A549 (cell line): Measurements from ENCODE around the gene RFT1. TPM values are rescaled to one million over a fixed set of nuclear protein-coding genes. Genes with fewer than 3 reads are reported as not detected.

ENCODE experiments used
- ATAC-seq, 2 experiments: fragments of 200-7000 bp in 1 of 2; fragments of >200 bp in 1 of 2; cut with Nextera tagmentation in 1 of 2; cut with Tn5 transposase in 1 of 2; 3 replicates each; pipeline versions ENCODE4 v1.8.0 to v1.9.1; 2018 to 2020; ENCODE audit warnings: mild to moderate bottlenecking in 1 of 2, moderate library complexity in 1 of 2
- CTCF ChIA-PET: fragments of 300-600 bp; sonication (Branson Sonifier 250); formaldehyde crosslinking; extraction: SDS; loops from one replicate; lab custom pipeline; 2021; ENCODE audit warnings: antibody characterized with exemption, inconsistent platforms; lab: Yijun Ruan, JAX
- POLR2A ChIA-PET: fragments of 350-600 bp; formaldehyde crosslinking; extraction: SDS; loops from one replicate; lab custom pipeline; 2021; ENCODE audit warnings: antibody characterized with exemption, inconsistent platforms; lab: Yijun Ruan, JAX
- DNase-seq, 2 experiments: peaks; one replicate each; pipeline versions ENCODE4 v3.0.0 to v3.0.0-alpha.2; 2011 to 2016; ENCODE audit warnings: low read depth in 1 of 2, low spot score in 1 of 2
- FAIRE-seq: peaks from 2 replicates; lab custom pipeline; 2011; peaks lifted over from hg19 to GRCh38; lab: Jason Lieb, UNC
- H3K27ac ChIP-seq, 2 experiments: fragments of >200 bp; sonication (Bioruptor Twin); formaldehyde crosslinking; 3 replicates each; pipeline ENCODE4 v1.5.1; 2016 to 2017
- H3K4me1 ChIP-seq: fragments of >200 bp; sonication (Bioruptor Twin); formaldehyde crosslinking; 3 replicates; pipeline ENCODE4 v1.6.1; 2016
- H3K4me2 ChIP-seq: fragments of >200 bp; sonication (Bioruptor Twin); formaldehyde crosslinking; 3 replicates; pipeline ENCODE4 v1.6.1; 2016
- H3K4me3 ChIP-seq: fragments of >200 bp; sonication (Bioruptor Twin); formaldehyde crosslinking; 3 replicates; pipeline ENCODE4 v1.5.1; 2016
- H3K9me3 ChIP-seq: fragments of >200 bp; sonication (Bioruptor Twin); formaldehyde crosslinking; 3 replicates; pipeline ENCODE4 v1.6.1; 2016
- BCL3 ChIP-seq: fragments of >200 bp; sonication (Bioruptor Twin); formaldehyde crosslinking; IDR thresholded peaks from 3 replicates; pipeline ENCODE4 v1.6.1; 2016
- CBX8 ChIP-seq: fragments of 200-600 bp; sonication (generic); IDR thresholded peaks from 2 replicates; pipeline ENCODE4 v1.6.1; 2016
- CEBPB ChIP-seq, 2 experiments: fragments of >200 bp in 1 of 2; sonication (Bioruptor Twin) in 1 of 2; formaldehyde crosslinking in 1 of 2; IDR thresholded peaks; 2 replicates each; pipeline ENCODE4 v1.6.1; 2012 to 2016
- CHD2 ChIP-seq: fragments of 150-350 bp; IDR thresholded peaks from 2 replicates; pipeline ENCODE4 v1.6.1; 2014; ENCODE audit warnings: low read length; ENCODE audit not compliant: partially characterized antibody
- E2F6 ChIP-seq: IDR thresholded peaks from 2 replicates; pipeline ENCODE4 v1.6.1; 2012; ENCODE audit warnings: low read depth, borderline replicate concordance
- EHF ChIP-seq: fragments of 250-450 bp; sonication (Bioruptor Pico); IDR thresholded peaks from 2 replicates; pipeline ENCODE4 v1.5.0; 2020; ENCODE audit warnings: mild to moderate bottlenecking
- ESRRA ChIP-seq: fragments of 150-350 bp; IDR thresholded peaks from 2 replicates; pipeline ENCODE4 v1.6.1; 2014; ENCODE audit warnings: mild to moderate bottlenecking, low read length, borderline replicate concordance
- FOSB ChIP-seq: fragments of 250-450 bp; sonication (Bioruptor Pico); IDR thresholded peaks from 2 replicates; pipeline ENCODE4 v1.5.0; 2020; ENCODE audit warnings: mild to moderate bottlenecking, moderate library complexity
- FOSL2 ChIP-seq, 2 experiments: fragments of 450-650 bp in 1 of 2; fragments of >200 bp in 1 of 2; sonication (Bioruptor Twin) in 1 of 2; formaldehyde crosslinking; IDR thresholded peaks; 2 replicates each; pipeline versions ENCODE4 v1.5.0 to v1.6.1; 2016 to 2020; ENCODE audit warnings: mild to moderate bottlenecking in 1 of 2, moderate library complexity in 1 of 2
- FOXS1 ChIP-seq: fragments of 250-450 bp; sonication (Bioruptor Pico); IDR thresholded peaks from 2 replicates; pipeline ENCODE4 v1.5.0; 2020; ENCODE audit warnings: mild to moderate bottlenecking, moderate library complexity
- HES2 ChIP-seq: fragments of >200 bp; sonication (Bioruptor Twin); formaldehyde crosslinking; IDR thresholded peaks from 2 replicates; pipeline ENCODE4 v1.6.1; 2016
- HMGXB4 ChIP-seq: fragments of 250-450 bp; sonication (Bioruptor Pico); IDR thresholded peaks from 2 replicates; pipeline ENCODE4 v1.5.0; 2021; ENCODE audit warnings: mild to moderate bottlenecking, moderate library complexity, borderline replicate concordance
- HOXB13 ChIP-seq: fragments of 250-450 bp; sonication (Bioruptor Pico); IDR thresholded peaks from 2 replicates; pipeline ENCODE4 v1.5.0; 2020; ENCODE audit warnings: low read depth, mild to moderate bottlenecking, moderate library complexity
- HOXB5 ChIP-seq: fragments of 250-450 bp; sonication (Bioruptor Pico); IDR thresholded peaks from 2 replicates; pipeline ENCODE4 v1.5.0; 2020; ENCODE audit warnings: mild to moderate bottlenecking, moderate library complexity
- JUNB ChIP-seq: fragments of >200 bp; sonication (Bioruptor Twin); formaldehyde crosslinking; IDR thresholded peaks from 2 replicates; pipeline ENCODE4 v1.6.1; 2016
- KDM1A ChIP-seq: fragments of 200-600 bp; sonication (generic); IDR thresholded peaks from 2 replicates; pipeline ENCODE4 v1.6.1; 2016; ENCODE audit warnings: low read depth, mild to moderate bottlenecking
- NPAS2 ChIP-seq: fragments of 250-450 bp; sonication (Bioruptor Pico); IDR thresholded peaks from 2 replicates; pipeline ENCODE4 v1.8.0; 2022; ENCODE audit warnings: mild to moderate bottlenecking, moderate library complexity, borderline replicate concordance
- PHF8 ChIP-seq: fragments of 200-600 bp; sonication (generic); IDR thresholded peaks from 2 replicates; pipeline ENCODE4 v1.6.1; 2016; ENCODE audit warnings: low read depth, mild to moderate bottlenecking, antibody characterized with exemption, moderate library complexity, borderline replicate concordance
- RCOR1 ChIP-seq: fragments of 150-350 bp; IDR thresholded peaks from 2 replicates; pipeline ENCODE4 v1.6.1; 2014; ENCODE audit warnings: antibody characterized with exemption, low read length, low read depth
- RFX5 ChIP-seq: fragments of 450-650 bp; IDR thresholded peaks from 2 replicates; pipeline ENCODE4 v1.7.1; 2014; ENCODE audit warnings: antibody characterized with exemption, mild to moderate bottlenecking, moderate library complexity
- SMC3 ChIP-seq: fragments of >200 bp; sonication (Bioruptor Twin); formaldehyde crosslinking; IDR thresholded peaks from 3 replicates; pipeline ENCODE4 v1.6.1; 2018; ENCODE audit warnings: inconsistent platforms
- SREBF2 ChIP-seq: fragments of 450-650 bp; IDR thresholded peaks from 2 replicates; pipeline ENCODE4 v1.6.1; 2014; ENCODE audit warnings: mild to moderate bottlenecking, moderate library complexity
- TFCP2L1 ChIP-seq: fragments of 250-450 bp; sonication (Bioruptor Pico); IDR thresholded peaks from 2 replicates; pipeline ENCODE4 v1.5.0; 2021; ENCODE audit warnings: mild to moderate bottlenecking
- whole genome bisulfite sequencing: methylation state at CpG from one replicate; pipeline ENCODE4 v1.1.6; 2017; ENCODE audit errors: missing lambda C conversion rate; 5-methylcytosine and 5-hydroxymethylcytosine counted together
- polyA plus RNA-seq, 4 experiments: library from polyadenylated mRNA; depleted of rRNA in 3 of 4; stranded (reverse); fragments of >200 nt; fragmentation: RNase III in 1 of 4; extraction: RNeasy Plus Mini Kit Qiagen cat#74134 plus additional on column Dnase treatment in 1 of 4; gene quantifications; 2 replicates in 3 of 4; 3 replicates in 1 of 4; pipeline ENCODE4 v1.2.3, GENCODE V29; 2011 to 2017

The RFT1 gene
- polyA plus RNA-seq, 2 of the 4 experiments (the other 2 are of a cell fraction) = 15.6 to 33.6 TPM

- ChIA-PET POLR2A (no interaction called here), CTCF (interaction anchor here (0.6 to 1.3 kb wide), 2 partner anchors 25 to 57 kb away, joined by 3 to 4 read pairs; no protein-coding TSS in a partner anchor)
- ATAC-seq = no peak
- TF ChIP-seq SREBF2 (no peak), NPAS2 (no peak), RCOR1 (no peak), HOXB13 (CRISPR knock-in tag) (no peak), BCL3 (no peak), CHD2 (no peak), TFCP2L1 (CRISPR knock-in tag) (no peak)
- H3K4me1 ChIP-seq = no peaks in the 10 kb centered on the region
- DNase-seq = no peak
- no peak overlapping the region for H3K27ac ChIP-seq
- no peak overlapping the region for H3K4me2 ChIP-seq
- no peak overlapping the region for H3K4me3 ChIP-seq
- no peak for FAIRE-seq
- no peaks in the 10 kb centered on the region for H3K9me3 ChIP-seq
- WGBS = 80% methylated on average over 3 of the region's 7 CpGs
Measured at GRCh38 chr3:53171064-53171418, 40.8 kb upstream of the RFT1 start.

GRCh38 chr3:53170325-53171063 is 40.3 kb upstream of the RFT1 start:
- DNase-seq = no peak
- no peak for ATAC-seq
- FAIRE-seq = no peak
- no peak overlapping the region for H3K4me2 ChIP-seq
- H3K27ac ChIP-seq = no peak overlapping the region
- POLR2A ChIA-PET = no interaction called here
- no peaks in the 10 kb centered on the region for H3K9me3 ChIP-seq
- CTCF ChIA-PET = interaction anchor here (0.6 to 1.1 kb wide), 3 partner anchors 25 to 56 kb away, joined by 3 to 5 read pairs (median 5); no protein-coding TSS in a partner anchor
- no peak for TF ChIP-seq CBX8
- TF ChIP-seq CEBPB (IDR thresholded peaks at IDR 0.05) = no peak
- TF ChIP-seq TFCP2L1 (CRISPR knock-in tag) = no peak
- no peak for TF ChIP-seq FOSL2 (IDR thresholded peaks at IDR 0.05)
- no peak for TF ChIP-seq FOSL2 (CRISPR knock-in tag; IDR thresholded peaks at IDR 0.05)
- no peak for TF ChIP-seq FOSB
- TF ChIP-seq PHF8 = no peak
- no peak for TF ChIP-seq EHF (CRISPR knock-in tag)
- TF ChIP-seq SMC3 = no peak
- no peak overlapping the region for H3K4me3 ChIP-seq
- WGBS = 86% methylated on average over 11 of the region's 17 CpGs
- no peaks in the 10 kb centered on the region for H3K4me1 ChIP-seq

GRCh38 chr3:53169832-53170324 is 39.6 kb upstream of the RFT1 start:
- CTCF ChIA-PET = interaction anchor here (0.6 to 1.1 kb wide), 3 partner anchors 26 to 56 kb away, joined by 3 to 5 read pairs (median 5); no protein-coding TSS in a partner anchor
- TF ChIP-seq HOXB5 (CRISPR knock-in tag) (no peak), HMGXB4 (no peak), BCL3 (no peak), HES2 (no peak), FOXS1 (CRISPR knock-in tag) (no peak), ESRRA (no peak), KDM1A (no peak), E2F6 (no peak), JUNB (no peak), RFX5 (no peak), FOSL2 (IDR thresholded peaks at IDR 0.05) (no peak), FOSL2 (CRISPR knock-in tag; IDR thresholded peaks at IDR 0.05) (no peak), CBX8 (no peak)
- TF ChIP-seq, all 56 proteins: peak for 0
- Histone ChIP-seq H3K27ac (no peak overlapping the region), H3K4me3 (no peak overlapping the region), H3K4me1 (no peaks in the 10 kb centered on the region), H3K9me3 (no peaks in the 10 kb centered on the region), H3K4me2 (no peak overlapping the region)
- DNase-seq (no peak), ATAC-seq (no peak), FAIRE-seq (no peak)
- WGBS = 97% methylated on average over 5 of the region's 9 CpGs
- POLR2A ChIA-PET = no interaction called here
